ENCODE results near the gene AKAP12. TPM values are rescaled to one million over a fixed set of nuclear protein-coding genes. Genes with fewer than 3 reads are reported as not detected.
A peak's percentile ranks its signal among the peaks of the same experiment; 100 is the strongest.

AKAP12 gene
- total RNA-seq, 1 experiment from 2014 or later: 90.0 TPM

GRCh38 chr6:151233731-151234130 is 6.0 kb upstream of the AKAP12 start (continued):
- TF ChIP-seq, protein P1, sequence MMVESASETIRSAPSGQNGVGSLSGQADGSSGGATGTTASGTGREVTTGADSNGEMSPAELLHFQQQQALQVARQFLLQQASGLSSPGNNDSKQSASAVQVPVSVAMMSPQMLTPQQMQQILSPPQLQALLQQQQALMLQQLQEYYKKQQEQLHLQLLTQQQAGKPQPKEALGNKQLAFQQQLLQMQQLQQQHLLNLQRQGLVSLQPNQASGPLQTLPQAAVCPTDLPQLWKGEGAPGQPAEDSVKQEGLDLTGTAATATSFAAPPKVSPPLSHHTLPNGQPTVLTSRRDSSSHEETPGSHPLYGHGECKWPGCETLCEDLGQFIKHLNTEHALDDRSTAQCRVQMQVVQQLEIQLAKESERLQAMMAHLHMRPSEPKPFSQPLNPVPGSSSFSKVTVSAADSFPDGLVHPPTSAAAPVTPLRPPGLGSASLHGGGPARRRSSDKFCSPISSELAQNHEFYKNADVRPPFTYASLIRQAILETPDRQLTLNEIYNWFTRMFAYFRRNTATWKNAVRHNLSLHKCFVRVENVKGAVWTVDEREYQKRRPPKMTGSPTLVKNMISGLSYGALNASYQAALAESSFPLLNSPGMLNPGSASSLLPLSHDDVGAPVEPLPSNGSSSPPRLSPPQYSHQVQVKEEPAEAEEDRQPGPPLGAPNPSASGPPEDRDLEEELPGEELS (CRISPR knock-in tag; IDR thresholded peaks at IDR 0.05): no peak
- no peak for TF ChIP-seq PREB (CRISPR knock-in tag; IDR thresholded peaks at IDR 0.05; ENCODE audit: borderline replicate concordance)
- TF ChIP-seq IRF2 (CRISPR knock-in tag; IDR thresholded peaks at IDR 0.05; ENCODE audit: borderline replicate concordance, low read depth): no peak

GRCh38 chr6:151236668-151237401 is 2.9 kb upstream of the AKAP12 start:
- H3K9me3 Mint-ChIP-seq: no peaks in the 10 kb centered on the region
- CTCF ChIA-PET: no interaction called here
- no peak for ATAC-seq
- no peaks in the 10 kb centered on the region for H3K36me3 Mint-ChIP-seq
- peaks cover 16% of the 10 kb centered on the region for H3K4me1 Mint-ChIP-seq
- POLR2A ChIA-PET: interaction anchor here (0.5 kb wide), 1 partner anchor 18 kb away, joined by 3 read pairs; no protein-coding TSS in a partner anchor
- no peak for DNase-seq (ENCODE audit: low spot score)
- H3K27me3 Mint-ChIP-seq (ENCODE audit: low read depth): peaks cover 20% of the 10 kb centered on the region
- no peak overlapping the region for H3K4me3 Mint-ChIP-seq
- no peak overlapping the region for H3K27ac Mint-ChIP-seq
- TF ChIP-seq MYBL2 (CRISPR knock-in tag; IDR thresholded peaks at IDR 0.05) (no peak), RELA (CRISPR knock-in tag; IDR thresholded peaks at IDR 0.05; ENCODE audit: borderline replicate concordance) (no peak), TCF7 (CRISPR knock-in tag; IDR thresholded peaks at IDR 0.05; ENCODE audit: low read depth) (no peak), ZMAT4 (CRISPR knock-in tag; IDR thresholded peaks at IDR 0.05) (no peak), NR3C1 (CRISPR knock-in tag; conservative IDR thresholded peaks at IDR 0.05; ENCODE audit: low read depth) (no peak), GRHL2 (CRISPR knock-in tag; IDR thresholded peaks at IDR 0.05; ENCODE audit: insufficient replicate concordance, severe bottlenecking) (no peak), CREB1 (CRISPR knock-in tag; IDR thresholded peaks at IDR 0.05) (no peak), TP53 (CRISPR knock-in tag; IDR thresholded peaks at IDR 0.05) (no peak), SOX15 (CRISPR knock-in tag; IDR thresholded peaks at IDR 0.05) (no peak), NR2C2 (CRISPR knock-in tag; IDR thresholded peaks at IDR 0.05) (no peak)
- TF ChIP-seq, protein P2, sequence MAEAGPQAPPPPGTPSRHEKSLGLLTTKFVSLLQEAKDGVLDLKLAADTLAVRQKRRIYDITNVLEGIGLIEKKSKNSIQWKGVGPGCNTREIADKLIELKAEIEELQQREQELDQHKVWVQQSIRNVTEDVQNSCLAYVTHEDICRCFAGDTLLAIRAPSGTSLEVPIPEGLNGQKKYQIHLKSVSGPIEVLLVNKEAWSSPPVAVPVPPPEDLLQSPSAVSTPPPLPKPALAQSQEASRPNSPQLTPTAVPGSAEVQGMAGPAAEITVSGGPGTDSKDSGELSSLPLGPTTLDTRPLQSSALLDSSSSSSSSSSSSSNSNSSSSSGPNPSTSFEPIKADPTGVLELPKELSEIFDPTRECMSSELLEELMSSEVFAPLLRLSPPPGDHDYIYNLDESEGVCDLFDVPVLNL (CRISPR knock-in tag; IDR thresholded peaks at IDR 0.05; ENCODE audit: borderline replicate concordance, low read depth): no peak
- TF ChIP-seq, protein P3, sequence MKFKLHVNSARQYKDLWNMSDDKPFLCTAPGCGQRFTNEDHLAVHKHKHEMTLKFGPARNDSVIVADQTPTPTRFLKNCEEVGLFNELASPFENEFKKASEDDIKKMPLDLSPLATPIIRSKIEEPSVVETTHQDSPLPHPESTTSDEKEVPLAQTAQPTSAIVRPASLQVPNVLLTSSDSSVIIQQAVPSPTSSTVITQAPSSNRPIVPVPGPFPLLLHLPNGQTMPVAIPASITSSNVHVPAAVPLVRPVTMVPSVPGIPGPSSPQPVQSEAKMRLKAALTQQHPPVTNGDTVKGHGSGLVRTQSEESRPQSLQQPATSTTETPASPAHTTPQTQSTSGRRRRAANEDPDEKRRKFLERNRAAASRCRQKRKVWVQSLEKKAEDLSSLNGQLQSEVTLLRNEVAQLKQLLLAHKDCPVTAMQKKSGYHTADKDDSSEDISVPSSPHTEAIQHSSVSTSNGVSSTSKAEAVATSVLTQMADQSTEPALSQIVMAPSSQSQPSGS (CRISPR knock-in tag; IDR thresholded peaks at IDR 0.05; ENCODE audit: borderline replicate concordance, low read depth): no peak

DNA sequence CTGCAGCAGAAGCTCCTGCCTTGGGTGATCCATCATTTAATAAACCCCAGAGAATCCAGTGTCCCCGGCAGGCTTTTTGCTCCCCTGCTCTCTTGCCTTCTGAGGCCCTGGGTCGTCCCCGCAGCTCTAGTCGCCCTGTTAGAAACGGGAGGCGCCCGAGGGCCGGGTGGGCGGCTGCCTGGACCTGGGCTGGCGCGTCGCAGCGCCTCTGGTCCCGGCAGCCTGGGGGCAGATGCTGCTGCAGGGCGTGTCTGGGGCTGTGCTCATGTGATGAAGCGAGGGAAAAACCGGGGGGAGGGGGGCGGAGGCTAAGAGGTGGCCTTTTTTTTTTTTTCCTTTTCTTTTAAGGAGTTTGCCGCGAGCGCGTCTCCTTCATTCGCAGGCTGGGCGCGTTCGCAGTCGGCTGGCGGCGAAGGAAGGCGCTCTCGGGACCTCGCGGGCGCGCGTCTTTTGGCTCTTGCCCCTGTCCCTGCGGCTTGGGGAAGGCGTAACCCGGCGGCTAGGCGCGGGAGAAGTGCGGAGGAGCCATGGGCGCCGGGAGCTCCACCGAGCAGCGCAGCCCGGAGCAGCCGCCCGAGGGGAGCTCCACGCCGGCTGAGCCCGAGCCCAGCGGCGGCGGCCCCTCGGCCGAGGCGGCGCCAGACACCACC is 394 bp downstream of the AKAP12 start:
- ATAC-seq (peak; percentile 88), DNase-seq (ENCODE audit: low spot score) (peak; percentile 89)
- Mint-ChIP-seq H3K27me3 (ENCODE audit: low read depth) (peaks cover 23% of the 10 kb centered on the region), H3K4me3 (peak overlapping the region; percentile 90), H3K4me1 (peaks cover 34% of the 10 kb centered on the region), H3K9me3 (no peaks in the 10 kb centered on the region), H3K27ac (peak overlapping the region; percentile 95), H3K36me3 (no peaks in the 10 kb centered on the region)
- ChIA-PET CTCF (interaction anchor here (0.8 to 3.1 kb wide), 7 partner anchors 9 to 230 kb away, joined by 3 to 19 read pairs (median 3); no protein-coding TSS in a partner anchor), POLR2A (interaction anchor here (0.6 to 3.1 kb wide), 9 partner anchors 10 to 1747 kb away, joined by 3 to 18 read pairs (median 4); no protein-coding TSS in a partner anchor)
- TF ChIP-seq ZMAT4 (CRISPR knock-in tag; IDR thresholded peaks at IDR 0.05): no peak
- no peak for TF ChIP-seq NFE2L1 (CRISPR knock-in tag; IDR thresholded peaks at IDR 0.05)
- peak; percentile 91; the same call in 1 of the 2 replicates for TF ChIP-seq ARID4B (CRISPR knock-in tag; IDR thresholded peaks at IDR 0.05; ENCODE audit: borderline replicate concordance)
- TF ChIP-seq FOXK1 (CRISPR knock-in tag; IDR thresholded peaks at IDR 0.05): no peak
- TF ChIP-seq ZNF219 (CRISPR knock-in tag; IDR thresholded peaks at IDR 0.05; ENCODE audit: borderline replicate concordance): no peak
- no peak for TF ChIP-seq HMGA2 (CRISPR knock-in tag; IDR thresholded peaks at IDR 0.05)

Data from WTC11 (cell line).